ENCODE measurements around the gene PRKX. TPM values are rescaled to one million over a fixed set of nuclear protein-coding genes. Genes with fewer than 3 reads are reported as not detected.
"Not testable (repeated sequence)": the region's sequence is repeated elsewhere in the genome, so short reads cannot be mapped to it uniquely, and the experiment has no call there.

PRKX gene
- 10.9 TPM for polyA plus RNA-seq (ENCODE audit: insufficient read length)

DNA sequence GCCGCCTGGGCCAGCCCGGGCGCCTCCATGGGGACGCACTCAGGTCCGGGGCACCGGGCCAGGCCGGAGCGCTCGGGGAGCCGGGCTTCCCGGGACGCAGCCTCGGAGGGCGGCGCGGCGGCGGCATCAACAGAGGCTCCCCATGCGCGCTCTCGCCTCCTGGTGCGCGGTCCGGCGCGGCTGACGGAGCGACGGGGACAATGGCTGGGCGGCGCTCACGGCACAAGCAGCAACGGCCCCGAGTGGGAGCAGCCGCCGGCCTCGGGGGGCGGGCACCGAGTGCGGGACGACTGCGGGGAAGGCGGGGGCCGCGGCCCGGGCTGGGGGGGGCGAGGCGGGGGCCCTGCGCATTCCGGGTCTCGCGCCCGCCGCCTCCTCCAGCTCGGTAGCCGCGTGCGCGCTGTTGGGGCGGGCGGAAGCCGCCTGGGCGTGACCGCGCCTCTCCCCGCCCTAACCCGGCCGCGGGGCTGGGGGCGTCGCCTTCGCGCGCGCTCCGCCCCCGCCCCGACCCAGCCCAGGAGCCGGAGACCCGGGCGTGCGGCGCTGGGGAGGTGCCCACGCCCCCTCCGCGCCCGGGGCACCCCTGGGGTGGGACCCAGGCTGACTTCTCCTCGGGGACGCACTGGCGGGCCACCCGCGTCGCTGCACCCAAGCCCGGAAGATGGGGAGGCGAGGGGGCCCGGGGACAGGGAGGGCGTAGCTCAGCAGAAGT, at the start of gene PRKX:
TSS of gene PRKX (minus strand) at position 425 of the 712 bp plus-strand sequence. CDS start at position 29, 396 bp downstream.
- peak; percentile 62 for DNase-seq

DNA sequence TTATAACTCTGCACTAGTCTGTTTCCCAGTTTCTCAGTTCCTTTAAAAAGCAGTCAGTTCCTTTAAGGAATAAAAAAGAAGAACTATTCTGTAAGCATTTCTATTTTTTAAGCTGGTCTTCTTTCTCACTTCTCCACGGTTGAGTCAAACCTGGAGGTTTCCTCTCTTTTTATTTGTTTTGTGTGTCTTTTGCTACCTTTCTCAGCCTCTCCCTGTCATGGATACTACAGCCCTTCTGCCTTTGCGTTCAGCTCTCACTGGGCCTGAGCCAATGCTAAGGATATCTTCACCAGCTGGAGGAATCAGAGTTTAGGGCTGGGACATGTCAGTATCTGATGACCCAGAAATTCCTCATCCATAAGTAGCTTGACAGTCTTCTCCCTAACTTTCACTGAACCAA, 49.7 kb upstream of the PRKX start:
- no peak for DNase-seq

DNA sequence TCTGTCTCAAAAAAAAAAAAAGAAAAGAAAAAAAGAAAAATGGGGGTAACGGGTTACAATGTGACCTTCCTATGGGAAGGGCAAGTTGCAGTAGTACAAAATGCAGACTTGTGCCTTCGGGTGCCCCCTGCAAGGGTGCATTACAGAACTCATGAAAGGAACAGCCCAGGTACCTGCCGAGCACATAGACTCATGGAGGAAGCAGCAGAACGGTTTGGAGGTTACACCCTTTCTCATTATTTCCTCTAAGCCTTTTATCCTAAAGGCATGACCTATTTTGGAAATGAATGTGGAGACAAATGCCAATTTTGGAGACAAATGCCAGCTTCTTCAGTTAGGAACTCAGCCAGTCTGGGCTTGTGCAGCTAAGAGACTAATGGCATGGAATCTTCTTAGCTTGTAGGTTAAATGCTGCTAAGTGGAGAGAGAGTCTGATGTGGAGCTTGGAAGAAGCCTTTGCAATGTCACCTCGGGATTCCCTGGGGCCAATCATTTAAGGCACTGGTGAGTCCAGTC, 44.1 kb upstream of the PRKX start:
- no peak for DNase-seq

DNA sequence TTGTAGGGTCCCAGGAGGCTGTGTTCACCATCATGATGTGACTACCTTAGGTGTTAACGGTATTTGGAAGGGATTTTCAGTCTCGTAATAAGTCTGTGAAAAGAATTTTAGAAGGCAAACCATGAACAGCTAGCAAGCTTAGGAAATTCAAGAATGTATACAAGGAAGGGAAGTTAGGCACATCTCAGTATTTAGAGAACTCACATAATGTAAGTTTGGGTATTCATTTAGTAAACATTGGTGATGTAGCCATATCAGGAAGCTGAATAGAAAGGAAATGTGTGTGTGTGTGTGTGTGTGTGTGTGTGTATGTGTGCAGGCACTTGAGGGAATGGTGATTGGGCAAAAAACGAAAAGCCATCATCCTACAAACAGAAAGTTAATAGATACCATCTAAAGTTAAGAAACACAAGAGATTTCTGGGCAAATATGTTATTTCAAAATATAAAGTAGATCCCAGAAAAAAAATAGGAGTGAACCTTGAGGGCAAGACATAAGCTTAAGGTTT, 34.7 kb upstream of the PRKX start:
- no peak for DNase-seq

DNA sequence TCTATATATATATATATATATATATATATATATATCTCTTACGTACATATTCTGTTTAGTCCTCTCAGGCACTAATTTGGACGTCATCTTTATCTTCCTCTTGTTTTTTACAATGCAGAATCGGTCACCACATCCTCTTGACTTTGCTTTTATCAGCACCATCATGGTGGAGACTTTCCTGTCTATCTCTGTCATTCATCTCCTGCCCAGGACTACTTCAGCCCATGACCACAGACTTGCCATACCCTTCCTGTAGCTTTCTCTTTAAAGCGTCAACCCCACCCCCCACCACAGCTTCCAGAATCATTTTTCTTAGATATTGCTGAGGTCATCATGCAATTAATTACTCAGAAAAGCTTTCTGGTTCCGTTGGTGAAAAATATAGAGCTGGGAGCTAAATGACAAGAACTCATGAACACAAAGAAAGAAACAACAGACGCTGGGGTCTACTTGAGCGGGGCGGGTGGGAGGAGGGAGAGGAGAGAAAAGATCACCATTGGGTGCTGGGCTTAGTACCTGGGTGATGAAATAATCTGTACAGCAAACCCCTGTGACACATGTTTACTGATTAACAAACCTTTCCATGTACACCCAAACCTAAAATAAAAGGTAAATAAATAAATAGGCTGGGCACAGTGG, 30.5 kb upstream of the PRKX start:
- DNase-seq = no peak

DNA sequence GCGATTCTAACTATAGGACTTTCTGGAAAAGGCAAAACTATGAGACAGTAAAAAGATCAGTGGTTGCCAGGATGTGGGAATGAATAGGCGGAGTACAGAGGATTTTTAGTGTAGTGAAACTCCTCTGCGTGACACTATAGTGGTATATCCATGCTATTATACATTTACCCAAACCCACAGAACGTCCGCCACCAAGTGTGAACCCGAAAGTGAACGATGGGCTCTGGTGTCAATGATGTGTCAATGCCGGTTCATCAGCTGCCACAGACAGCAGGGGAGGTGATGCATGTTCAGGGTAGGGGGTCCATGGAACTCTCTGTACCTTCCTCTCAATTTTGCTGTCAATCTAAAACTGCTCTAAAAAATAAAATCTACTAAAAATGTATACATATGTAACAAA, 27.5 kb upstream of the PRKX start:
- DNase-seq = not testable (repeated sequence)

DNA sequence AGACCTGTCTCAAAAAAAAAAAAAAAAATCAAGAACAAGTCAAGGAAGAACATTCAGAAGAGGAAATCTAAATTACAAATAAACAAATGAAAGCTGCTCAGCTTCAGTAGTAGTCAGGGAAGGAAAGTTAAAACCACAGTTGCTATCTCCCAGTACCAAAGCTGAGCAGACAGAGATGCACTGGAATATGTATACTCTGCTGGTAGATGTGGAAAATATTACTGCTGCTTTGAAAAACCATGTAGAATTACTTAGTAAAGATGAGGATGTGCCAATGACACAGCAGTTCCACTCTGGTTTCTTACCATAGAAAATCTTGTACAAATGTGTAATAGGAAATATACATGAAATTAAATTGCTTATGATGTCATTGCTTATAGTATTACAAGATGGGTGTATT, 25.1 kb upstream of the PRKX start:
- no peak for DNase-seq

DNA sequence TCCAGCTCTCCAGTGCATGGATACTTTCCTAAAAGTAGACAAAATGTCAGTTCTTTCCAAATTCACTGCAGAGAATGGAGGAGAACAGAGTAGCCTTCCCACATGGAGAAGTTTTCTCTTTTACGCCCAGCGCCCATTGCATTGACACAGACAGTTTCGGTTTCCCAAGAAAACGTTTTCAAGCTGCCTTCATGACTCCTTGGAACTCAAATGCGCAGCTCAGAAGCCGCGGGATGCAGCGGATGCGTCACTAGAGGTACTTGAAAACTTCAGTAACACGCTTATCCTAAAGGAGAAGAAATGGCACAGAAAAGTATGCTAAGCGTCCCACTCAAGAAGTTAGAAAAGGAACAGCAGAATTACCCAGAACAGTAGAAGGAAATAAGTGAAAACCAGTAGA, 23.1 kb upstream of the PRKX start:
- DNase-seq = not testable (repeated sequence)

DNA sequence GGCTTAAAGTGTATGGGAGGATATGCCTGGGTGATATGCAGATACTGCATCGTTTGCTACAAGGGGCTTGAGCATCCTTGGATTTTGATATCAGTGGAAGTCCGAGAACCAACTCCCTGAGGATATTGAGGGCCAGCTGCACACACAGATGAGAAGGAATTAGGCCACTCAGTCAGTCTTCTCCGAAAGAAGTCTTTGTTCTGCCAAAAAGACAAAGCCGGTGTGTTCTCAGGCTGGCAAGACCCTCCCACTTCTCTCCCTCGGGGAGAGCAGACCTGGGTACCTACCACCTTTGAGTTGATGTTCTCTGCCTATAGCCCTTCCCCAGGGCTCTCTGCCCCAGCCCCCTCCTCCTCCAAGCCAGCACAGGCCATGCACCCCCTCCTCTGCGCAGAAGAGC, 22.4 kb upstream of the PRKX start:
- not testable (repeated sequence) for DNase-seq

DNA sequence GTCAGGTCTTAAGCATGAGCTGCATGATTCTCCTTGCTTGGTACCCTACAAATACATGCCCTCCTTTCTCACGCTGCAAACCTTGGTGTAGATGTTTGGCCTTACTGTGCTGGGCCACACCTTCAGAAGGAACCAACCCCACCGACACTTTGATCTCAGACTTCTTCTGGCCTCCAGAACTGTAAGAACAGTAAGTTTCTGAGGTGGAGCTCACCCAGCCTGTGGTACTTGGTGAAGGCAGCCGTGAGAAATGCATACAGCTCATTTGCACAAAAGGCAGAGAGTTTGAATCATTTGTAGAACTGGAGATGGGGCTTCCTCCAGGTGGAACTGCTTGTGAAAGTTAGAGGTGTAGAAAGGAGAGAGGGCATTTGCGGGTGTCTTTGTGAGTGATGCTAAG, 21.0 kb upstream of the PRKX start:
- DNase-seq = not testable (repeated sequence)

DNA sequence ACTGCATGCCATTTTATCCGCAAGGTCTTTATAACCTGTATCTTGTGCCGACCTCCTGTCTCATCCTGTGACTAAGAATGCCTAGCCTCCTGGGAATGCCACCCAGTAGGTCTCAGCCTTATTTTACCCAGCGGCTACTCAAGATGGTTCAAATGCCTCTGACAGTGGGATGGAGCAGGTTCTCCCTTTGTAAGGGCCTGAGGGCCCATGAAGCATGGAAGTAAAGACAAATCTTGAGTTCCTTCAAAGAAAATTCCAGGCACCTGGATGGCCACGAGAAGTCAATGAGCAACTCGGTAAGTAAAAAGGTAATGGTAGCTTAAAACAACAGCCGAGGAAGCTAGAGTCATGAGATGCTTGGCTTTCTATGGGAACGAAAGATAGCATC, 19.6 kb upstream of the PRKX start:
- no peak for DNase-seq

DNA sequence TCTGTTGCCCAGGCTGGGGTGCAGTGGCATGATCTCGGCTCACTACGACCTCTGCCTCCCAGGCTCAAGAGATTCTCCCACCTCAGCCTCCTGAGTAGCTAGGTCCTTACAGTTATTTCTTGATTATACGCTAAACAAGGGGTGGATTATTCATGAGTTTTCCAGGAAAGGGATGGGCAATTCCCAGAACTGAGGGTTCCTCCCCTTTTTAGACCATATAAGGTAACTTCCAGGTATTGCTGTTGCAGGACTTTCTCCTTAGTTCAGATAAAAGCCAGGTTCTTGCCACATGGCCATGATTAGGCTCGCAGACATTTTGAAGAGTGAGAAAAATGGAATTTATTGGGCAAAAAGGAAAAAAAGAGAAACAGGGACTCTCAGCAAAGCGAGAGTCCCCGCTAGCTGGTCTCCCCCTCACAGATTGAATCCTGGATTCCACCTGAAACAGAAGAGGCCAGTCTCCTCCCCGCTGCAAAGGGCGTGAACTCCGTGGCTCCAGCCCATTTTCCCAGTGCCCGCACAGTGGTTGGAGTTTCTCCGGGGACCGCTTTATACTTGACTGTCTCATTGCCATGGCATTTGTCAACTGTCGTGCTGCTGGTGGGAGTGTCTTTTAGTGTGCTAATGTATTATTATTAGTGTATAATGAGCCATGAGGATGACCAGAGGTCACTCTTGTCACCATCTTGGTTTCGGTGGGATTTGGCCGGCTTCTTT, 19.0 kb upstream of the PRKX start:
- not testable (repeated sequence) for DNase-seq

DNA sequence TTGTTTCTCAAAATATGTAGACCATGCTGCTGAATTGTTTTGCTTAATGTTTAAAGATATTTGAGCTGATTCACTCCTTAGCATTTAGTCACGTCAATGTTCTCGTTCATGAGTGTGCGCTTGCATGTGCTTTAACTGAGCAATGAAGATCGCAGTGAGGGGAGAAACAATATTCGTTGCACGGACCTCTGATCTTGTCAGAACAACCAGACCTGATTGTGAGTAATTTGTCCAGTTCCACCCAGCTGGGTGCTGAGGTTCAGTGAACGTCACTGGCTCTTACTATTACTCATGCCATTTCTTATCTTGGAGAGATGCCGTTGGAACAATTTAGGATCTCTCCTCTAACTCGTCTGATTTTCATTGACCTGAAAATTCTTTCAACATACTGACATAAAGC, 15.0 kb upstream of the PRKX start:
- no peak for DNase-seq

DNA sequence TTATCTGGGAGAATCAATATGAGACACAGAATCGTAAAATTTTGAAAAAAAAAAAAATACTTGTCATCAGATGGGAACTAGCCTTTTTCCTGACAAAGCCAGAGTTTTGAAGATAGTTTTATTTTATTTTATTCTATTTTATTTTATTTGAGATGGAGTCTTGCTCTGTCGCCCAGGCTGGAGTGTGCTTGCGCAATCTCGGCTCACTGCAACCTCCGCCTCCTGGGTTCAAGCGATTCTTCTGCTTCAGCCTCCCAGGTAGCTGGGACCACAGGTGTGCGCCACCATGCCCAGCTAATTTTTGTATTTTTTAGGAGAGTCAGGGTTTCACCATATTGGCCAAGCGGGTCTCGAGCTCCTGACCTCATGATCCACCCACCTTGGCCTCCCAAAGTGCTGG, 10.0 kb upstream of the PRKX start:
- not testable (repeated sequence) for DNase-seq

DNA sequence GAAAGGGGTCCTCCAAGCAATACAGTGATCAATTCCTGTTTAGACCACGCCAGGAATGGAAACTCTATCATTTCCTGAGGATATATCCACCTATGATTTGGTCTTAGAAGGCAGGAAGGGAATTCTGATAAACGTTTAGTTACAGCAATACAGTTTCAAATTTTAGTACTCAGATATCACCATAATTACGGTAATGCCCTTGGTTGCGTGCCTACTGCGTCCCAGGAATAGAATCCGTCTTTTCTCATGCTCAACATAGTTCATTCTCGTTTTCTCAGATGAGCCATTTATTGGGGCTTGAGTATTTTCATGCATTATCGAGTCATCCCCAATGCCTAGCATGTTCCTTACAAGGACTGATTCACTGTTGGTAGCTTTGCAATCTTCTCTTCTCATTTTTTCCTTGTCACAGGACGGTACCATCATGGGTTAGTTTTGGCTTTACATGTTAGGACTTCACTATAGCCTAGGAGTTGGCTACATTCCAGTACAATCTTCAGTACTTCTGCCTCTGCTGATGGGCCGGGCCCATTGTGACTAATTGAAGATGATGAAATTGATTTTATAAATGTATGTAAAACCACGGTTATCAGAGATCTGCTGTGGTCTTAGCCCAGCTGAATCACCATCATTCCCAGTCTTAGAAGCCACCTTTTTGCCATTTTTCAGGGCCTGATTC, 4.4 kb upstream of the PRKX start:
- DNase-seq = no peak

DNA sequence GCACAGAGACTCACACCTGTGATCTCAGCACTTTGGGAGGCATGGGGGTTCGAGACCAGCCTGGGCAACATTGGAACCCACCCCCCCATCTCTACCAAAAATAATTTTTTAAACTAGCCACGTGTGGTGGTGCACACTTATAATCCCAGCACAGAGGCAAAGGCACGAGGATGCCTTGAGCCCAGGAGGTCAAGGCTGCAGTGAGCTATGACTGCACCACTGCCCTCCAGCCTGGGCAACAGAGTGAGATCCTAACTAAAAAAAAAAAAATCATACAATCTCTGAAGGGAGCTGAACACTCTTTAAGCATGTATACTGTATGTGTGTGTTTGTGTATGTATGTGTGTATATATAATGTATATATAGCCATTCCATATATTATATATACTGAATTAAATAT, 2.5 kb upstream of the PRKX start:
- no peak for DNase-seq

DNA sequence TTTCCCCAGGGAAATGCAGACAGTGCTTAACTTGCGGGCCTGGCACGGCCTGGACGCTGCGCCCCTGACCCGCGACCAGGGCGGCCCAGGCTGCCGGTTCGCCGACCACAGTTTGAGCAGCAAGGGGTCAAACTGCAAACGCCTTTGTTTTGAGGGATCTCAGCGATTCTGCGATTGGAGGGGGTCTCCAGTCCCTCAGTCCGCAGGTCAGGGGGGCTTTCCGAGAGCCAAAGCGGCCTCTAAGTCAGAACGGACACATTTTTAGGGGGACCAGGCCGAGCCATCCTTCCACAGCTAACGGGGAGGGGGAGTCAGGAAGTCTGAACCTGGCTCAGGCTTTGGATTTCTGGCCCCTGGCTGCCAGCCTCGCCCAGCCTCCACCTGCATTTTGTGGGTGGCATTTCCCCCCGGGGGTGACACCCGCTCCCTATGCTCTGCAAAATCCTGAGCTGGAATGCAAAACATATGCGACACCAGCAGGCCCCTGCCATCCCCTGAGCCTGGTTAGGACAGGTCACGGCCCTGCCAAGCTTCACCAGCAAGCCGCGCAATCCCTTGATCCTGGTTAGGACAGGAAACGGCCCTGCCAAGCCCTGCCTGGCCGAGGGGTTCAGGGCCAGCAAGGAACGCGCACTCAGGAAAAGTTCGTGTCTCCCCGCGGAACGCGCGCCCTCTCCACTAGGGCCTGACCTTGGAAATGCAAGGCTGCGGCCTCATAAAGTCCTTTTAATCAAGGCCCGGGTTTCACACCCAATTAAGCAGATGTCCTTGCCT, 1.4 kb upstream of the PRKX start:
- not testable (repeated sequence) for DNase-seq

DNA sequence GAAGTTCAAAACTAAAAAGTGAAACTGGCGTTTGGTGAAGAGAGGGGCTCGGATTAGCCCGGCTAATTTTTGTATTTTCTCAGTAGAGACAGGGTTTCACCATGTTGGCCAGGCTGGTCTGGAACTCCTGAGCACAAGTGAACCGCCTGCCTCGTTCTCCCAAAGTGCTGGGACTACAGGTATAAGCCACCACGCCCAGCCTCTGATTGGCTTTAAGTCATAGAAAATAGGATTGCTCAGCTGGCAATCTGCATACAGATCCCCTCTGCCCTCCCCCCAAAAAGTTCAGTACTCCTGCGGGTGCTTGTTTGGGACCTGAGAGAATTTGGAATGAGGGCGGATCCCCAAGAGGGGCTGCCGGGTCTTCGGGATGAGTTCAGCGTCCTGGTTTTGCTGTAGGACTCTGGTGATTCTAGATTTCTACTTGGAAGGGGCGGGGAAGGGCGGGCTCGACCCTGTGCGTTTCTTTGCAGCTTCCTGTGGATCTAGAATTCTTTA, 537 bp upstream of the PRKX start:
- peak; percentile 2 for DNase-seq

DNA sequence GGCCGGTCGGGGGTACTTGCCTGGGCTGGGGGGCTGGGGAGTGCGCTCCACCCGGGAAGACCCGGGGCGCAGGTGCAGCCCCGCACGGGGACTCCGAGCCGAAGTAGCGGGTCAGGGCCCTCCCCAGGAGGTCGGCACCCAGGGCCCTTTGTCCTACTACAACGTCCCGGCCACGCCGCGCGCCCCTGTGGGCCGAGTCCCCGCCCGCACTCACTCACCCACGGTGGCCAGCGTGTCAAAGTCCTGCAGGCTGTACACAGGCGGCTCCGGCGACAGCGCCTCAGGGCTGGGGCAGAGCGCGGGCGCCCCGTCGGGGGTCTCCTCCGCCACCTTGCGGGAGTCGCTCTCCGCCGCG, 602 bp downstream of the PRKX start:
- DNase-seq = no peak

DNA sequence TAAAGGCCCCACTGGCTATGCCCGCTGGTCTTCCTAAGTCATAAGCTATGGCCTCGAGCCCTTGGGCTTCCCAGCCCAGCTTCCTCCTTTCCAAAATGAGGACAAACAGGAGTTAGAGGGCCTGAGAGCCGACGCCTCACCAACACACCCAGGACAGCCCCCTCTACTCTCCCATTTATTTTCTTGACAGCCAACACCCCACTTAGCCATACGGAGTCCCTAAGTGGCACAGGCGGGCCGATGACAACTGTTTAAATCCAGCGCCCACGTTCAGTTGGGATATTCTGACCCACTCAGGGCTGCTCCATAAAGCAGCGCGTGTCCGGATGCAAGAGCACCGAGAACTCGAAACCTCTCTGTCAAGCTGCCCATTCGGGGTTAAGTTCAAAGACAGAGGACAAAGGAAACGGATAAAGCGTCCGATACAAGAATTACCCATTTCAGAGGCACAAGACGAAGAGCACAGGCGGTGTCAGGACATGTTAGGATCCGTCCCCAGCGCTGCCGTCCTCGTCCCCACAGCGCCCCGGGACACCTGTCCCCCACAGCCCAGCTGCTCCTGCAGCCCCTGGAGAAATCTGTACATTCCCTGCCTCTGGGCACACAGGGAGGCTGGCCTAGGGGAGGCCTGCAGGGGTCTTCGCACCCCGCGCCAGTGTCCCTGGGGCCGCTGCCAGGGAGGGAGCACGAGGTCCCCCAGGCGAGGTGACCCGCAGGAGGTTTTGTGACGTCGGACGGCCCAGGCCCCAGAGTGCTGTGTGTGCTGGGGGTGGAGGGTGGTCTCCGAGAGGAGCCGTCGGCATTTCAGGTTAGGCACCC, 1.2 kb downstream of the PRKX start:
- DNase-seq = peak; percentile 60

Data from hindlimb muscle (tissue), 1 donor.